Thyroid gland (tissue), 4 donors: ENCODE measurements around the gene INPP5A. TPM values are rescaled to one million over a fixed set of nuclear protein-coding genes. Genes with fewer than 3 reads are reported as not detected.
"Not testable (repeated sequence)": the region's sequence is repeated elsewhere in the genome, so short reads cannot be mapped to it uniquely, and the experiment has no call there.

Experiments
- DNase-seq, 2 donors: peaks; one replicate each; pipeline ENCODE4 v3.0.0-alpha.2; 2019
- H3K27ac ChIP-seq, 3 donors: fragments of 200-600 bp; sonication (generic); 1 replicate in 2 of 3; 2 replicates in 1 of 3; pipeline ENCODE4 v1.5.1; 2016 to 2019; ENCODE audit warnings: mild to moderate bottlenecking in 1 of 3, moderate library complexity in 1 of 3
- H3K27me3 ChIP-seq: fragments of 200-600 bp; sonication (generic); one replicate; pipeline ENCODE4 v1.5.1; 2019
- H3K36me3 ChIP-seq, 2 donors: fragments of 200-600 bp; sonication (generic); one replicate each; pipeline ENCODE4 v1.5.1; 2016 to 2019
- H3K4me1 ChIP-seq, 2 donors: fragments of 200-600 bp; sonication (generic); one replicate each; pipeline ENCODE4 v1.5.1; 2017 to 2019
- H3K4me3 ChIP-seq, 3 donors: fragments of 200-600 bp; sonication (generic); replicated peaks in 1 of 3; 1 replicate in 2 of 3; 2 replicates in 1 of 3; pipeline ENCODE4 v1.5.1; 2016; ENCODE audit warnings: mild to moderate bottlenecking in 1 of 3
- H3K9me3 ChIP-seq: fragments of 200-600 bp; sonication (generic); one replicate; pipeline ENCODE4 v1.5.1; 2017
- POLR2A ChIP-seq, 2 donors: fragments of 450-650 bp; IDR thresholded peaks; one replicate each; pipeline ENCODE4 v1.6.1; 2017; ENCODE audit warnings: antibody characterized with exemption in 2 of 2, mild to moderate bottlenecking in 2 of 2, moderate library complexity in 1 of 2
- WGBS, 2 donors: methylation state at CpG; one replicate each; pipeline ENCODE4 v1.1.5; 2017; 5-methylcytosine and 5-hydroxymethylcytosine counted together
- intact Hi-C: fragments of 100-400 bp; cut with DNase I; formaldehyde crosslinking; loops from one replicate; pipeline ENCODE4 v1.15.1; 2023
- total RNA-seq, 4 donors: library from RNA; depleted of rRNA; stranded (reverse); fragments of >200 nt; gene quantifications; one replicate each; pipeline ENCODE4 v1.2.3, GENCODE V29; 2016
- TF ChIP-seq, protein P1 (sequence below), 6 experiments: fragments of 200-600 bp in 3 of 6; fragments of 450-650 bp in 3 of 6; sonication (generic) in 3 of 6; IDR thresholded peaks; one replicate each; pipeline ENCODE4 v1.5.1; 2016 to 2019; ENCODE audit warnings: antibody characterized with exemption in 6 of 6, mild to moderate bottlenecking in 2 of 6, inconsistent platforms in 1 of 6, moderate library complexity in 1 of 6

The INPP5A gene
- total RNA-seq, 4 donors from 2014 or later: 30.4 to 75.8 (median 41.1) TPM

DNA sequence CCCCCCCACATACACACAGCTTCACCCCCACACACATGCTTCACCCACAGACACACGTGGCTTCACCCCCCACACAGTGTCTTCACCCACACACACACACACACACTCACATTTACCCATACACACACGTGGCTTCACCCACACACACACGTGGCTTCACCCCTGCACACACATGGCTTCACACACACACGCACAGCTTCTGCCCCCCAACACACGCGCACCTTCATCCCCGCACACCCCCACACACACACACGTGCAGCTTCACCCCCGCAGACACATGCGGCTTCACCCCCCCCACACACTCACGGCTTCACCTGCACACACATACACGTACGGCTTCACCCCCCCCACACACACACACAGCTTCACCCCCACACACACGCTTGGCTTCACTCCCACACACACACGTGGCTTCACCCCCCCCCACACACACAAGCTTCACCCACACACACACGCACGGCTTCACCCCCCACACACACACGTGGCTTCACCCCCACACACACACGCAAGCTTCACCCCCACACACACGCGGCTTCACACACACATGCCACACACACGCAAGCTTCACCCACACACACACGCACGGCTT, 165.9 kb downstream of the INPP5A start:
- H3K27me3 ChIP-seq: no peaks in the 10 kb centered on the region
- 94 to 95% methylated on average over 24 of the region's 24 CpGs for WGBS, 2 donors
- peaks cover 0 to 3% of the 10 kb centered on the region in 2 donors for H3K36me3 ChIP-seq
- H3K4me3 ChIP-seq: no peak overlapping the region
- no peaks in the 10 kb centered on the region for H3K9me3 ChIP-seq
- no peak for DNase-seq
- TF ChIP-seq, protein P1, sequence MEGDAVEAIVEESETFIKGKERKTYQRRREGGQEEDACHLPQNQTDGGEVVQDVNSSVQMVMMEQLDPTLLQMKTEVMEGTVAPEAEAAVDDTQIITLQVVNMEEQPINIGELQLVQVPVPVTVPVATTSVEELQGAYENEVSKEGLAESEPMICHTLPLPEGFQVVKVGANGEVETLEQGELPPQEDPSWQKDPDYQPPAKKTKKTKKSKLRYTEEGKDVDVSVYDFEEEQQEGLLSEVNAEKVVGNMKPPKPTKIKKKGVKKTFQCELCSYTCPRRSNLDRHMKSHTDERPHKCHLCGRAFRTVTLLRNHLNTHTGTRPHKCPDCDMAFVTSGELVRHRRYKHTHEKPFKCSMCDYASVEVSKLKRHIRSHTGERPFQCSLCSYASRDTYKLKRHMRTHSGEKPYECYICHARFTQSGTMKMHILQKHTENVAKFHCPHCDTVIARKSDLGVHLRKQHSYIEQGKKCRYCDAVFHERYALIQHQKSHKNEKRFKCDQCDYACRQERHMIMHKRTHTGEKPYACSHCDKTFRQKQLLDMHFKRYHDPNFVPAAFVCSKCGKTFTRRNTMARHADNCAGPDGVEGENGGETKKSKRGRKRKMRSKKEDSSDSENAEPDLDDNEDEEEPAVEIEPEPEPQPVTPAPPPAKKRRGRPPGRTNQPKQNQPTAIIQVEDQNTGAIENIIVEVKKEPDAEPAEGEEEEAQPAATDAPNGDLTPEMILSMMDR (IDR thresholded peaks at IDR 0.05): no peak
- TF ChIP-seq POLR2A (IDR thresholded peaks at IDR 0.05): no peak
- intact Hi-C loops: no loop called here
- no peaks in the 10 kb centered on the region for H3K4me1 ChIP-seq
- H3K27ac ChIP-seq: no peak overlapping the region

DNA sequence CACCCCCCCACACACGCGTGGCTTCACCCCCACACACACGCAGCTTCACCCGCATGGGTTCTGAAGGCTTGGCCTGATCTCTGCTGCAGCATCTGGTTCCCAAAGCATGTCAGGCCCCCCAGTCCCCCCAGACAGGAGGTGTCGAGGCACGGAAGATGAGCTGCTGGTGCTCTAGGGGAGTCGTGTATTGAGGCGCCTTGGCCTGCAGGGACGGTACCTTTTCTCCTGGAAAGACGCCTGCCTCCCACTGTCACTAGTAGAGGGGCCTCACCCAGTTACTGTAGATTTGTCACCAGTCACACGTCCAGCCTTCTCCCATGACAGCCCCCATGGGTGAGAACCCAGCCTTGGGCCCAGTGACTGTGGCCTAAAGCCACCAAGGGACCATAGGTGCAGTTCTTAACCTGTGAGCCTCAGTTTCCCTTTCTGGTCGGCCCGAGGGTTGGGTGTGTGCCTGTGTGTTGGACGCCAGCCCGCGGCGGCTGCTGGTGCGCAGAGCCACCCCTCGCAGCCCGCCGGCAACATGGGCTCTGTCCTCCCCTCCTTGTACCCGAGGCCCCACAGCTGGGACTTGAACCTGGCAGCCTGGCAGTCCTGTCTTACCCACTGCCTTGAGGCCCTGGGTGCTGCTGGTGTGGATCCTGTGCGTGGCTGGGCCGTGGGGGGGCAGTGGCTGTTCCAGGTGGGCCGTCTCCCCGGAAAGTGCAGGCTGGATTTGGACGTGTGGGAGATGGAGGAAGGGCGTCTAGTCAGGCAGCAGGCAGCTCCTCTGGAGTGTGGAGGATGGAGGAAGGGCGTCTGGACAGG, 166.6 kb downstream of the INPP5A start:
- no peak overlapping the region for H3K4me3 ChIP-seq
- H3K9me3 ChIP-seq: no peaks in the 10 kb centered on the region
- peaks cover 0 to 4% of the 10 kb centered on the region in 2 donors for H3K36me3 ChIP-seq
- no peak overlapping the region for H3K27ac ChIP-seq
- no peak for DNase-seq
- intact Hi-C loops: no loop called here
- H3K4me1 ChIP-seq: no peaks in the 10 kb centered on the region
- WGBS, 2 donors: 95 to 97% methylated on average over 17 to 29 of the region's 29 CpGs
- no peaks in the 10 kb centered on the region for H3K27me3 ChIP-seq
- no peak for TF ChIP-seq POLR2A (IDR thresholded peaks at IDR 0.05)

DNA sequence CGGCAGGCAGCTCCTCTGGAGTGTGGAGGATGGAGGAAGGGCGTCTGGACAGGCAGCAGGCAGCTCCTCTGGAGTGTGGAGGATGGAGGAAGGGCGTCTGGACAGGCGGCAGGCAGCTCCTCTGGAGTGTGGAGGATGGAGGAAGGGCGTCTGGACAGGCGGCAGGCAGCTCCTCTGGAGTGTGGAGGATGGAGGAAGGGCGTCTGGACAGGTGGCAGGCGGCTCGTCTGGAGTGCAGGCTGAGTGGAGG, 167.2 kb downstream of the INPP5A start:
- H3K27me3 ChIP-seq, DNase-seq, H3K27ac ChIP-seq, H3K4me1 ChIP-seq, intact Hi-C loops, H3K36me3 ChIP-seq, H3K9me3 ChIP-seq, H3K4me3 ChIP-seq: not testable (repeated sequence)
- whole genome bisulfite sequencing, 2 donors: 82 to 89% methylated on average over 9 of the region's 9 CpGs

DNA sequence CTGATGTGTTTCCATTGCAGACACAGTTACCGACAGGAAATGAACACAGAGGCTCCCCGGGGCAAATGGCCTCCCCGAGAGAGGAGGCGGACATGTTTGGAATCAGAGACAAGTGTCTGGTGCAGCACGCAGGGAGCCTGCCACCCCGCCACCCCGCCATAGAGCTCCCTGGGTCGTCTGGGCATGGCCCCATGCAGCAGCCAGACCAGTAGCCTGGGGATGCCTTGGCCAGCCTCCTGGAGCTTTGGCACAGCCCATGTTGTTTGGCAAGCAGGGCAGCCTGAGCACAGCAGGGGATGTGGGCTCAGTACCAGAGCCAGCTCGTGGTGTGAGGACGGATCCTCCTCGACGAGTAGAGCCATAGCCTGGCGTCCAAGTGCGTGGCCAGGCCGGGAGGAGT, 167.6 kb downstream of the INPP5A start:
- Histone ChIP-seq H3K4me3 (no peak overlapping the region), H3K27ac (no peak overlapping the region), H3K36me3 (peaks cover 0 to 4% of the 10 kb centered on the region in 2 donors), H3K27me3 (no peaks in the 10 kb centered on the region), H3K4me1 (no peaks in the 10 kb centered on the region), H3K9me3 (no peaks in the 10 kb centered on the region)
- TF ChIP-seq, protein P1 (IDR thresholded peaks at IDR 0.05): no peak
- no peak for TF ChIP-seq POLR2A (IDR thresholded peaks at IDR 0.05)
- 96 to 97% methylated on average over 11 to 15 of the region's 15 CpGs for WGBS, 2 donors
- intact Hi-C loops: no loop called here
- no peak for DNase-seq

DNA sequence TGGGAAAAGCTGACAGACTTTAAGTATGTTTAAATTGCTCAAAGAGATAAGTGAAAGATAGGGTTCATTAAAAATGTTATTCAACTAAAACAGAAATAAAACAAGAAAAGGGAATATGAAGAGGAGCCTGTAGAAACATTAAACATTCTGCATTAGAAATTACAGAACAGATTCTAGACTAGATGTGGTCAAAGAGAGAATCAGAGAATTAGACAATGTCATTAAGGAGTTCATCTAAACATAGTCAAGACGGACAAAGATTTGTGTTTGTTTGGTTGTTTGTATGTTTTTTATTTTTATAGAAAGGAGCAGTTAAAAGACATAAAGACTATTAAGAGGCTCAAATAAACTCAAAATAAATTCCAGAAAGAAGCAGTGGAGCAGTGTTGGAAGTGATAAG, 168.4 kb downstream of the INPP5A start:
- WGBS, 2 donors: 93 to 98% methylated on average over 1 of the region's 1 CpG
- H3K4me3 ChIP-seq: no peak overlapping the region
- intact Hi-C loops: no loop called here
- no peaks in the 10 kb centered on the region for H3K9me3 ChIP-seq
- no peaks in the 10 kb centered on the region for H3K27me3 ChIP-seq
- TF ChIP-seq POLR2A (IDR thresholded peaks at IDR 0.05): no peak
- TF ChIP-seq, protein P1 (IDR thresholded peaks at IDR 0.05): no peak
- no peak overlapping the region for H3K27ac ChIP-seq
- H3K36me3 ChIP-seq: peaks cover 3 to 4% of the 10 kb centered on the region in 2 donors
- no peaks in the 10 kb centered on the region for H3K4me1 ChIP-seq
- no peak for DNase-seq

DNA sequence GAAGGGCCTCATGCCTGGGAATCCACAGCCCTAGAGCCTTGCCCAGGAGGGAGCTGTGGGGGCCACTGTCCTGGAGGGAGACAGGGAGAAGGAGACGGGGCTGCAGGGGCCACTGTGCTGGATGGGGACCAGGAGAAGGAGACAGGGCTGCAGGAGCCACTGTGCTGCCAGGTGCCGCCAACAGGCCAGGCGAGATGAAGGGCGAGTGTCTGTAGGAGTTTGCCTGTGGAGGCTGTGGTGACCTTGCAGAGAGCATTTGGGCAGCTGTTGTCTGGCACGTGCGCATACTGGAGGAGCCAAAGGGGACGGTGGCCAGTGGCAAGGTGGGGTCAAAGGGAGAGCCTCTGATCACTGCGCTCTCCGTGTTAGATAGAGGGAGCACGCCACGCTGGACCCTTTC, 169.1 kb downstream of the INPP5A start:
- Histone ChIP-seq H3K36me3 (peaks cover 4% of the 10 kb centered on the region in 2 donors), H3K27me3 (no peaks in the 10 kb centered on the region), H3K4me3 (no peak overlapping the region), H3K9me3 (no peaks in the 10 kb centered on the region), H3K4me1 (no peaks in the 10 kb centered on the region), H3K27ac (no peak overlapping the region)
- TF ChIP-seq POLR2A (IDR thresholded peaks at IDR 0.05): no peak
- TF ChIP-seq, protein P1 (IDR thresholded peaks at IDR 0.05): no peak
- intact Hi-C loops: no loop called here
- 98 to 100% methylated on average over 11 of the region's 11 CpGs for WGBS, 2 donors
- DNase-seq: no peak
